SU-DHL-6 (cell line): ENCODE measurements around the gene RAD23A.

Experiments used
- H2AFZ ChIP-seq: fragments of 200-600 bp; sonication (generic); 2 replicates; pipeline ENCODE4 v1.6.1; 2014; ENCODE audit warnings: low read depth, mild to moderate bottlenecking, moderate library complexity, mixed read lengths, antibody characterized with exemption, low read length; ENCODE audit not compliant: severe bottlenecking
- H3F3A ChIP-seq: fragments of 200-600 bp; shearing (Covaris generic); 2 replicates; pipeline ENCODE4 v1.6.0; 2016; ENCODE audit warnings: antibody characterized with exemption, mild to moderate bottlenecking; ENCODE audit not compliant: insufficient read depth
- H3K27ac ChIP-seq: fragments of 200-600 bp; sonication (generic); 2 replicates; pipeline ENCODE4 v1.5.1; 2016; ENCODE audit warnings: low read depth, mild to moderate bottlenecking, low read length, moderate library complexity, mixed read lengths
- H3K27me3 ChIP-seq: fragments of 200-600 bp; sonication (generic), shearing (Covaris generic); 2 replicates; pipeline ENCODE4 v1.6.0; 2014; ENCODE audit warnings: mild to moderate bottlenecking, low read length
- H3K36me3 ChIP-seq: fragments of 200-600 bp; sonication (generic); 2 replicates; pipeline ENCODE4 v1.6.1; 2014; ENCODE audit warnings: mild to moderate bottlenecking, low read length, mixed read lengths
- H3K4me2 ChIP-seq: fragments of 300-600, 200-600 bp; shearing (Covaris generic), sonication (generic); 2 replicates; pipeline ENCODE4 v1.6.0; 2014; ENCODE audit warnings: low read length, low read depth, mild to moderate bottlenecking; ENCODE audit not compliant: poor library complexity, severe bottlenecking
- H3K4me3 ChIP-seq: fragments of 200-600 bp; sonication (generic); 2 replicates; pipeline ENCODE4 v1.5.1; 2014; ENCODE audit warnings: antibody characterized with exemption, low read length, mild to moderate bottlenecking, mixed read lengths; ENCODE audit not compliant: insufficient read depth, poor library complexity, severe bottlenecking
- H3K79me2 ChIP-seq: fragments of 200-600 bp; sonication (generic); 2 replicates; pipeline ENCODE4 v1.6.1; 2014; ENCODE audit warnings: mild to moderate bottlenecking, low read length, moderate library complexity; ENCODE audit not compliant: insufficient read depth
- H3K9ac ChIP-seq: fragments of 200-600 bp; sonication (generic); 2 replicates; pipeline ENCODE4 v1.7.0; 2014; ENCODE audit warnings: mild to moderate bottlenecking, low read length
- H3K9me2 ChIP-seq: fragments of 200-600 bp; sonication (generic); replicated peaks from 2 replicates; pipeline ENCODE4 v1.6.1; 2014; ENCODE audit warnings: low read length; ENCODE audit not compliant: insufficient read depth
- H3K9me3 ChIP-seq: fragments of 200-600 bp; sonication (generic); 2 replicates; pipeline ENCODE4 v1.6.1; 2014; ENCODE audit warnings: low read length, mixed read lengths; ENCODE audit not compliant: insufficient read depth
- H4K20me1 ChIP-seq: fragments of 200-600 bp; sonication (generic); 2 replicates; pipeline ENCODE4 v1.6.1; 2014; ENCODE audit warnings: low read depth, mild to moderate bottlenecking, antibody characterized with exemption, low read length, moderate library complexity, mixed read lengths
- EZH2phosphoT487 ChIP-seq: fragments of 200-600 bp; sonication (generic), shearing (Covaris generic); conservative IDR thresholded peaks from 2 replicates; pipeline ENCODE4 v1.6.1; 2018; ENCODE audit warnings: mild to moderate bottlenecking, antibody characterized with exemption, low read length, moderate library complexity, mixed read lengths
- TF ChIP-seq, protein P1 (sequence below): fragments of 200-600 bp; sonication (generic); IDR thresholded peaks from one replicate; pipeline ENCODE4 v1.5.1; 2017; ENCODE audit warnings: antibody characterized with exemption, mild to moderate bottlenecking, low read length, moderate library complexity; ENCODE audit not compliant: insufficient read depth, poor library complexity, severe bottlenecking

RAD23A gene

DNA sequence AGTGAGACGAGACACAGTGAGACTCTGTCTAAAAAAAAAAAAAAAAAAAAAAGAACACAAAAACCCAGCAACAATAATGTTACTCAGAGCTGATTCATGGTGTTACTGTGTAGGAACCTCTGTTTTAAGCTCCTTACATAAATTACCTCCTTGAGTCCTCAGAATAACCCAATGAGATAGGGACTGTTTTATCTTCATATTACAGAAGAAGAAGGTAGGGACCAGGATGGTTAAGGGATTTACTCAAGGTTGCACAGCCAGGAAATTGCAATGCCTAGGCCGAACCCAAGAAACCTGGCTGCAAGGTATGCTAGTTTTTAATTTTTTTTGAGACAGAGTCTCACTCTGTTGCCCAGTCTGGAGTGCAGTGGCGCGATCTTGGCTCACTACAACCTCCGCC lies 22.2 kb downstream of the RAD23A start:
- Histone ChIP-seq H3K27me3 (no peaks in the 10 kb centered on the region), H4K20me1 (no peaks in the 10 kb centered on the region), H3K4me2 (no peak overlapping the region), H3K9me2 (no peaks in the 10 kb centered on the region), H3K79me2 (no peaks in the 10 kb centered on the region), H3F3A (no peaks in the 10 kb centered on the region), H3K36me3 (no peaks in the 10 kb centered on the region), H3K4me3 (no peak overlapping the region), H3K27ac (no peak overlapping the region), H2AFZ (no peak overlapping the region), H3K9ac (no peak overlapping the region), H3K9me3 (no peaks in the 10 kb centered on the region)
- TF ChIP-seq EZH2phosphoT487, result no peak
- TF ChIP-seq, protein P1, sequence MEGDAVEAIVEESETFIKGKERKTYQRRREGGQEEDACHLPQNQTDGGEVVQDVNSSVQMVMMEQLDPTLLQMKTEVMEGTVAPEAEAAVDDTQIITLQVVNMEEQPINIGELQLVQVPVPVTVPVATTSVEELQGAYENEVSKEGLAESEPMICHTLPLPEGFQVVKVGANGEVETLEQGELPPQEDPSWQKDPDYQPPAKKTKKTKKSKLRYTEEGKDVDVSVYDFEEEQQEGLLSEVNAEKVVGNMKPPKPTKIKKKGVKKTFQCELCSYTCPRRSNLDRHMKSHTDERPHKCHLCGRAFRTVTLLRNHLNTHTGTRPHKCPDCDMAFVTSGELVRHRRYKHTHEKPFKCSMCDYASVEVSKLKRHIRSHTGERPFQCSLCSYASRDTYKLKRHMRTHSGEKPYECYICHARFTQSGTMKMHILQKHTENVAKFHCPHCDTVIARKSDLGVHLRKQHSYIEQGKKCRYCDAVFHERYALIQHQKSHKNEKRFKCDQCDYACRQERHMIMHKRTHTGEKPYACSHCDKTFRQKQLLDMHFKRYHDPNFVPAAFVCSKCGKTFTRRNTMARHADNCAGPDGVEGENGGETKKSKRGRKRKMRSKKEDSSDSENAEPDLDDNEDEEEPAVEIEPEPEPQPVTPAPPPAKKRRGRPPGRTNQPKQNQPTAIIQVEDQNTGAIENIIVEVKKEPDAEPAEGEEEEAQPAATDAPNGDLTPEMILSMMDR, result no peak

DNA sequence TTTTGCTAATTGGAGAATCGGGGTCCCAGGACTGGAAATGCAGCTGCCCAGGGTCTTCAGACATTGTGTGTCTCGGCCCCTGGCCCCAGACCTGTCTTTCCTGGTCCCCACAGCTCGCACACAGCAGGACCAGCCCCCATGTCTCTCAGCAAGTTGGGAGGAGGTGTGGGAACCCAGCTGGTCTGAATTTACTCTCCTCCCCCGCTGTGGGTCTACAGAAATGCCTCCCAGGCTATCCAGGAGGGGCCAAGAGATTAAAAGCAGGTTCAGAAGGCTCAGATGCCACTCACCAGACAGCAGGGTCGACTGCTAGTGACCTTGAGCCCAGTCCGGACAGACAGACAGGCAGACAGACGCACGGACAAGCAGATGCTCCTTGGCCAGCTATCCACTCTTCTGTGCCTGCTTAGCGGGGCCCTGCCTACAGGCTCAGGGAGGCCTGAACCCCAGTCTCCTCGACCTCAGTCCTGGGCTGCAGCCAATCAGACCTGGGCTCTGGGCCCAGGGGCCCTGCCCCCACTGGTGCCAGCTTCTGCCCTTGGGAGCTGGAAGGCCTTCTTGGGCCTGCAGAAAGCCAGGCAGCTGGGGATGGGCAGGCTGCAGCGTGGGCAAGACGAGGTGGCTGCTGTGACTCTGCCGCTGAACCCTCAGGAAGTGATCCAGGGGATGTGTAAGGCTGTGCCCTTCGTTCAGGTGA lies 23.8 kb downstream of the RAD23A start, which contains the start of gene DAND5:
DAND5 (plus strand) TSS at position 285 of the 697 bp plus-strand sequence; CDS start at position 370, 85 bp downstream.
- no peaks in the 10 kb centered on the region for H3K79me2 ChIP-seq
- no peak for TF ChIP-seq EZH2phosphoT487
- TF ChIP-seq, protein P1, result no peak
- no peak within 1 kb of the TSS for H2AFZ ChIP-seq
- no peaks in the 10 kb centered on the region for H3K9me2 ChIP-seq
- no peaks in the 10 kb centered on the region for H3K36me3 ChIP-seq
- no peak within 1 kb of the TSS for H3K4me2 ChIP-seq
- H3K27ac ChIP-seq, result no peak within 1 kb of the TSS
- H3K9ac ChIP-seq, result no peak within 1 kb of the TSS
- H3K4me3 ChIP-seq, result no peak within 1 kb of the TSS
- no peaks in the 10 kb centered on the region for H3K9me3 ChIP-seq
- H3K27me3 ChIP-seq, result no peaks in the 10 kb centered on the region
- H4K20me1 ChIP-seq, result no peaks in the 10 kb centered on the region
- no peaks in the 10 kb centered on the region for H3F3A ChIP-seq

DNA sequence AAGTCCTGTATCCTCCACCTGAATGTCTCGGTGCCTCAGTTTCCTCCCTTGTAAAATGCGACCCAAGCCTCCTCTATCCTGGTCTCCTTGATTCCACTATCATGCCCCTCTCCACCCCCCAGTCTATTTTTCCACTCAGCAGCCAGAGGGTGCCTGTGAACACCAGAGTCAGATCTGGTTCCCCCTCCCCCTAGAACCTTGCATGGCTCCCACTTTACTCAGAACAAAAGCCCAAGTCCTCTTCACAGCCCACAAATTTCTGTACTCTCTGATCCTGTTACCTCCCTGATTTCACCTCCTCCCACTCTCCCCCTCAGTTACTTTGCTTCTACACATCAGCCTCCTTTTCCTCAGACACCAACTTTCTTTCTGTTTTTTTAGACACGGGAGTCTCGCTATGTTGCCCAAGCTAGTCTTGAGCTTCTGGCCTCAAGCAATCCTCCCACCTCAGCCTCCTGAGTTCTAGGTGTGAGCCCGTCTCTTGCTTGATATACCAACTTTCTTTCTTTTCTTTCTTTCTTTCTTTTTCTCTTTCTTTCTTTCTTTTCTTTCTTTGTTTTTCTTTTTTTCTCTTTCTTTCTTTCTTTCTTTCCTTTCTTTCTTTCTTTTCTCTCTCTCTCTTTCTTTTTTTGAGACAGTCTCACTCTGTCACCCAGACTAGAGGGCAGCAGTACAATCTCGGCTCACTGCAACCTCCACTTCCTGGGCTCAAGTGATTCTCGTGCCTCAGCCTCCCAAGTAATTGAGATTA lies 24.6 kb downstream of the RAD23A start:
- no peak overlapping the region for H3K9ac ChIP-seq
- H2AFZ ChIP-seq, result no peak overlapping the region
- H3K9me3 ChIP-seq, result no peaks in the 10 kb centered on the region
- H3K9me2 ChIP-seq, result no peaks in the 10 kb centered on the region
- H3F3A ChIP-seq, result no peaks in the 10 kb centered on the region
- H3K36me3 ChIP-seq, result no peaks in the 10 kb centered on the region
- no peaks in the 10 kb centered on the region for H4K20me1 ChIP-seq
- TF ChIP-seq EZH2phosphoT487, result no peak
- TF ChIP-seq, protein P1, result no peak
- no peak overlapping the region for H3K4me3 ChIP-seq
- no peaks in the 10 kb centered on the region for H3K79me2 ChIP-seq
- no peaks in the 10 kb centered on the region for H3K27me3 ChIP-seq
- H3K4me2 ChIP-seq, result no peak overlapping the region
- no peak overlapping the region for H3K27ac ChIP-seq
